ENCODE data around the gene RIT2.

DNA sequence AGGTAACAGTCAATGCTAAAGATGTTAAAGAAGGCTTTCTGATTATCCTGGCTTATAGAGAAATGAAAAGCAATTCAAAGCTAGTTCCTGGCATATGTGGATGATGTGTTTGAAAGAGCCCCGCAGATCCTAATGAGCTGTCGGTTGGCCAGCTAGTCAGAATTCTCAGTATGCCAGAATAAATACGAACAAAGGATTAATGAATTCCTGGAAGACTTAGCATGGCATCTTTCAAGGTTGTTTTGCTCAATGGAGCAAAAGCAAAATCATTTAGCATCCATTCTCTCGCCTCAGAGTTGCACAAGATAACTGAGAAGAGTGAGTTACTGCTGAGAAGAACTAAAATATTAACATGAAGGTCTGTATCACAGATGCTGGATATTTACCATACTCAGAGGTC is 307.6 kb downstream of the RIT2 start:
- TF ChIP-seq ARNTL (CRISPR knock-in tag; IDR thresholded peaks at IDR 0.05; ENCODE audit: borderline replicate concordance, low read depth) (no peak), CREB5 (CRISPR knock-in tag; IDR thresholded peaks at IDR 0.05; ENCODE audit: low read depth) (no peak), TOX (CRISPR knock-in tag; IDR thresholded peaks at IDR 0.05; ENCODE audit: borderline replicate concordance) (no peak), TCF4 (CRISPR knock-in tag; IDR thresholded peaks at IDR 0.05; ENCODE audit: borderline replicate concordance) (no peak), CSDC2 (CRISPR knock-in tag; IDR thresholded peaks at IDR 0.05) (no peak), ZFP30 (CRISPR knock-in tag; IDR thresholded peaks at IDR 0.05) (no peak)
- TF ChIP-seq, protein P1, sequence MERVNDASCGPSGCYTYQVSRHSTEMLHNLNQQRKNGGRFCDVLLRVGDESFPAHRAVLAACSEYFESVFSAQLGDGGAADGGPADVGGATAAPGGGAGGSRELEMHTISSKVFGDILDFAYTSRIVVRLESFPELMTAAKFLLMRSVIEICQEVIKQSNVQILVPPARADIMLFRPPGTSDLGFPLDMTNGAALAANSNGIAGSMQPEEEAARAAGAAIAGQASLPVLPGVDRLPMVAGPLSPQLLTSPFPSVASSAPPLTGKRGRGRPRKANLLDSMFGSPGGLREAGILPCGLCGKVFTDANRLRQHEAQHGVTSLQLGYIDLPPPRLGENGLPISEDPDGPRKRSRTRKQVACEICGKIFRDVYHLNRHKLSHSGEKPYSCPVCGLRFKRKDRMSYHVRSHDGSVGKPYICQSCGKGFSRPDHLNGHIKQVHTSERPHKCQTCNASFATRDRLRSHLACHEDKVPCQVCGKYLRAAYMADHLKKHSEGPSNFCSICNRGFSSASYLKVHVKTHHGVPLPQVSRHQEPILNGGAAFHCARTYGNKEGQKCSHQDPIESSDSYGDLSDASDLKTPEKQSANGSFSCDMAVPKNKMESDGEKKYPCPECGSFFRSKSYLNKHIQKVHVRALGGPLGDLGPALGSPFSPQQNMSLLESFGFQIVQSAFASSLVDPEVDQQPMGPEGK (CRISPR knock-in tag; IDR thresholded peaks at IDR 0.05; ENCODE audit: borderline replicate concordance) = no peak

All from SK-N-SH treated with all-trans-retinoic acid at 6 μM for 48 hours (cell line).